IPS-NIHi7 (cell line): Measurements from ENCODE around the gene DDX47.
"Not testable (repeated sequence)": the region's sequence is repeated elsewhere in the genome, so short reads cannot be mapped to it uniquely, and the experiment has no call there.

Source experiments
- DNase-seq: peaks from one replicate; pipeline ENCODE4 v3.0.0; 2012; ENCODE audit warnings: mixed read lengths; ENCODE audit errors: extremely low spot score

DDX47 gene

GRCh38 chr12:12796928-12797793, 16.0 kb upstream of the DDX47 start:
- no peak for DNase-seq

GRCh38 chr12:12797794-12798152, 15.4 kb upstream of the DDX47 start:
- no peak for DNase-seq

GRCh38 chr12:12798480-12798879, 14.7 kb upstream of the DDX47 start:
- no peak for DNase-seq

- no peak for DNase-seq
These were observed 13.8 kb upstream of the DDX47 start for GRCh38 chr12:12799163-12799920.

- DNase-seq = no peak
These were observed 12.6 kb upstream of the DDX47 start for GRCh38 chr12:12800406-12801180.

GRCh38 chr12:12801656-12802055, 11.5 kb upstream of the DDX47 start:
- DNase-seq = not testable (repeated sequence)

- DNase-seq = peak; percentile 34
These were observed 10.0 kb upstream of the DDX47 start for GRCh38 chr12:12803186-12803585.

GRCh38 chr12:12804011-12804410, 9.1 kb upstream of the DDX47 start:
- DNase-seq = no peak

- no peak for DNase-seq
These were observed 8.7 kb upstream of the DDX47 start for GRCh38 chr12:12804432-12804886.

GRCh38 chr12:12806784-12807516, 6.2 kb upstream of the DDX47 start:
- no peak for DNase-seq

- not testable (repeated sequence) for DNase-seq
These were observed 5.6 kb upstream of the DDX47 start for GRCh38 chr12:12807517-12807903.

GRCh38 chr12:12807970-12808702, 5.0 kb upstream of the DDX47 start:
- DNase-seq = no peak

GRCh38 chr12:12810553-12811021, 2.6 kb upstream of the DDX47 start:
- DNase-seq = no peak

GRCh38 chr12:12811343-12811742, 1.8 kb upstream of the DDX47 start:
- no peak for DNase-seq

- DNase-seq = no peak
These were observed 972 bp upstream of the DDX47 start for GRCh38 chr12:12812174-12812573.

GRCh38 chr12:12812618-12813119, 477 bp upstream of the DDX47 start:
- no peak for DNase-seq

GRCh38 chr12:12817616-12818015, 4.5 kb downstream of the DDX47 start:
- DNase-seq = no peak

- DNase-seq = no peak
These were observed 5.6 kb downstream of the DDX47 start for GRCh38 chr12:12818701-12819100.

- DNase-seq = no peak
These were observed 6.1 kb downstream of the DDX47 start for GRCh38 chr12:12819221-12819620.

- DNase-seq = no peak
These were observed 6.7 kb downstream of the DDX47 start for GRCh38 chr12:12819752-12820311.
